ENCODE results near the gene FER. TPM values are rescaled to one million over a fixed set of nuclear protein-coding genes. Genes with fewer than 3 reads are reported as not detected.

The FER gene
- total RNA-seq, 5 donors from 2014 or later (not counting 1 experiment from before 2014, with no cell fraction given) = 7.0 to 19.6 (median 10.4) TPM

GRCh38 chr5:108953940-108954339, 206.2 kb downstream of the FER start:
- CTCF ChIA-PET = no interaction called here
- Mint-ChIP-seq H3K4me3 (no peak overlapping the region), H3K27ac (no peak overlapping the region), H3K27me3 (no peaks in the 10 kb centered on the region), H3K36me3 (peaks cover 5% of the 10 kb centered on the region), H3K9me3 (no peaks in the 10 kb centered on the region), H3K4me1 (no peaks in the 10 kb centered on the region)
- ATAC-seq (replicated peaks in 1 of 4) (no peak), DNase-seq (no peak)
- no peaks in the 10 kb centered on the region for H3K4me1 ChIP-seq (ENCODE audit: control insufficient read depth in 1 of 2, extremely low read depth in 1 of 2, insufficient read depth in 2 of 2, low read length in 2 of 2)
- no peaks in the 10 kb centered on the region for H3K36me3 ChIP-seq (ENCODE audit: control insufficient read depth in 2 of 2, extremely low read depth in 1 of 2, insufficient read depth in 1 of 2, low read length in 1 of 2)
- H3K4me3 ChIP-seq (ENCODE audit: control insufficient read depth in 1 of 2, extremely low read depth in 1 of 2, low read length in 1 of 2) = no peak overlapping the region
- H3K27ac ChIP-seq (ENCODE audit: low read length) = no peak overlapping the region
- POLR2A ChIA-PET = no interaction called here
- H3K9me3 ChIP-seq = no peaks in the 10 kb centered on the region
- no peaks in the 10 kb centered on the region for H3K27me3 ChIP-seq (replicated peaks in 1 of 2; ENCODE audit: control insufficient read depth in 2 of 2, extremely low read depth in 1 of 2, insufficient read depth in 2 of 2, low read length in 1 of 2)

- no peaks in the 10 kb centered on the region for H3K9me3 Mint-ChIP-seq
Measured at GRCh38 chr5:108957333-108957732, 209.6 kb downstream of the FER start.

GRCh38 chr5:108966910-108967309, 219.2 kb downstream of the FER start:
- ATAC-seq (replicated peaks in 1 of 4) = no peak
- Mint-ChIP-seq H3K4me3 (no peak overlapping the region), H3K27me3 (no peaks in the 10 kb centered on the region), H3K9me3 (no peaks in the 10 kb centered on the region), H3K36me3 (peaks cover 18% of the 10 kb centered on the region), H3K4me1 (no peaks in the 10 kb centered on the region), H3K27ac (no peak overlapping the region)
- ChIA-PET CTCF (interaction anchor here in 1 of 2 donors (0.6 to 0.7 kb wide), 2 partner anchors 23 to 288 kb away, joined by 3 to 9 read pairs; no protein-coding TSS in a partner anchor), POLR2A (no interaction called here)
- Histone ChIP-seq H3K4me1 (ENCODE audit: control insufficient read depth in 1 of 2, extremely low read depth in 1 of 2, insufficient read depth in 2 of 2, low read length in 2 of 2) (no peaks in the 10 kb centered on the region), H3K27me3 (replicated peaks in 1 of 2; ENCODE audit: control insufficient read depth in 2 of 2, extremely low read depth in 1 of 2, insufficient read depth in 2 of 2, low read length in 1 of 2) (no peaks in the 10 kb centered on the region), H3K36me3 (ENCODE audit: control insufficient read depth in 2 of 2, extremely low read depth in 1 of 2, insufficient read depth in 1 of 2, low read length in 1 of 2) (no peaks in the 10 kb centered on the region), H3K27ac (ENCODE audit: low read length) (no peak overlapping the region), H3K9me3 (no peaks in the 10 kb centered on the region), H3K4me3 (ENCODE audit: control insufficient read depth in 1 of 2, extremely low read depth in 1 of 2, low read length in 1 of 2) (no peak overlapping the region)
- 86% methylated on average over 6 of the region's 6 CpGs for WGBS (ENCODE audit: insufficient coverage)
- no peak for DNase-seq

More at GRCh38 chr5:108957333-108957732, 209.6 kb downstream of the FER start:
- peaks cover 15% of the 10 kb centered on the region for H3K36me3 Mint-ChIP-seq
- DNase-seq (no peak), ATAC-seq (replicated peaks in 1 of 4) (no peak)
- Histone ChIP-seq H3K4me3 (ENCODE audit: control insufficient read depth in 1 of 2, extremely low read depth in 1 of 2, low read length in 1 of 2) (no peak overlapping the region), H3K9me3 (no peaks in the 10 kb centered on the region), H3K27me3 (replicated peaks in 1 of 2; ENCODE audit: control insufficient read depth in 2 of 2, extremely low read depth in 1 of 2, insufficient read depth in 2 of 2, low read length in 1 of 2) (no peaks in the 10 kb centered on the region), H3K27ac (ENCODE audit: low read length) (no peak overlapping the region), H3K36me3 (ENCODE audit: control insufficient read depth in 2 of 2, extremely low read depth in 1 of 2, insufficient read depth in 1 of 2, low read length in 1 of 2) (no peaks in the 10 kb centered on the region), H3K4me1 (ENCODE audit: control insufficient read depth in 1 of 2, extremely low read depth in 1 of 2, insufficient read depth in 2 of 2, low read length in 2 of 2) (no peaks in the 10 kb centered on the region)
- H3K27me3 Mint-ChIP-seq = no peaks in the 10 kb centered on the region
- ChIA-PET CTCF (no interaction called here), POLR2A (no interaction called here)
- H3K4me3 Mint-ChIP-seq = no peak overlapping the region
- no peak overlapping the region for H3K27ac Mint-ChIP-seq
- no peaks in the 10 kb centered on the region for H3K4me1 Mint-ChIP-seq

- Histone ChIP-seq H3K36me3 (ENCODE audit: control insufficient read depth in 2 of 2, extremely low read depth in 1 of 2, insufficient read depth in 1 of 2, low read length in 1 of 2) (no peaks in the 10 kb centered on the region), H3K27me3 (replicated peaks in 1 of 2; ENCODE audit: control insufficient read depth in 2 of 2, extremely low read depth in 1 of 2, insufficient read depth in 2 of 2, low read length in 1 of 2) (no peaks in the 10 kb centered on the region), H3K4me1 (ENCODE audit: control insufficient read depth in 1 of 2, extremely low read depth in 1 of 2, insufficient read depth in 2 of 2, low read length in 2 of 2) (no peaks in the 10 kb centered on the region), H3K27ac (ENCODE audit: low read length) (no peak overlapping the region), H3K9me3 (no peaks in the 10 kb centered on the region), H3K4me3 (ENCODE audit: control insufficient read depth in 1 of 2, extremely low read depth in 1 of 2, low read length in 1 of 2) (no peak overlapping the region)
- H3K4me3 Mint-ChIP-seq = no peak overlapping the region
- H3K4me1 Mint-ChIP-seq = no peaks in the 10 kb centered on the region
- ChIA-PET POLR2A (no interaction called here), CTCF (no interaction called here)
- DNase-seq (no peak), ATAC-seq (replicated peaks in 1 of 4) (no peak)
- H3K27me3 Mint-ChIP-seq = no peaks in the 10 kb centered on the region
- H3K9me3 Mint-ChIP-seq = no peaks in the 10 kb centered on the region
- peaks cover 25% of the 10 kb centered on the region for H3K36me3 Mint-ChIP-seq
- H3K27ac Mint-ChIP-seq = no peak overlapping the region
- WGBS (ENCODE audit: insufficient coverage) = no CpG with 5 or more reads among the region's 1 CpG
Measured at GRCh38 chr5:108974594-108974993, 226.9 kb downstream of the FER start.

GRCh38 chr5:108975697-108976096, 228.0 kb downstream of the FER start:
- POLR2A ChIA-PET = interaction anchor here in 1 of 2 donors (0.5 kb wide), 1 partner anchor 17 kb away, joined by 6 read pairs; no protein-coding TSS in a partner anchor
- no peaks in the 10 kb centered on the region for H3K27me3 Mint-ChIP-seq
- CTCF ChIA-PET = no interaction called here

GRCh38 chr5:108983461-108984092, 235.9 kb downstream of the FER start:
- POLR2A ChIA-PET = no interaction called here
- H3K36me3 ChIP-seq (ENCODE audit: control insufficient read depth in 2 of 2, extremely low read depth in 1 of 2, insufficient read depth in 1 of 2, low read length in 1 of 2) = no peaks in the 10 kb centered on the region
- CTCF ChIA-PET = no interaction called here
- H3K9me3 Mint-ChIP-seq = peaks cover 0 to 6% (median 4%) of the 10 kb centered on the region in 3 donors
- no peak overlapping the region for H3K27ac ChIP-seq (ENCODE audit: low read length)
- no peaks in the 10 kb centered on the region for H3K9me3 ChIP-seq
- no peak overlapping the region for H3K27ac Mint-ChIP-seq
- H3K4me1 ChIP-seq (ENCODE audit: control insufficient read depth in 1 of 2, extremely low read depth in 1 of 2, insufficient read depth in 2 of 2, low read length in 2 of 2) = no peaks in the 10 kb centered on the region
- no peaks in the 10 kb centered on the region for H3K4me1 Mint-ChIP-seq
- no peak for DNase-seq
- H3K27me3 Mint-ChIP-seq = no peaks in the 10 kb centered on the region
- peaks cover 28% of the 10 kb centered on the region for H3K36me3 Mint-ChIP-seq
- no peak for ATAC-seq (replicated peaks in 1 of 4)
- no peak overlapping the region for H3K4me3 ChIP-seq (ENCODE audit: control insufficient read depth in 1 of 2, extremely low read depth in 1 of 2, low read length in 1 of 2)
- H3K27me3 ChIP-seq (replicated peaks in 1 of 2; ENCODE audit: control insufficient read depth in 2 of 2, extremely low read depth in 1 of 2, insufficient read depth in 2 of 2, low read length in 1 of 2) = no peaks in the 10 kb centered on the region
- H3K4me3 Mint-ChIP-seq = no peak overlapping the region
- WGBS (ENCODE audit: insufficient coverage) = 100% methylated on average over 2 of the region's 4 CpGs

More at GRCh38 chr5:108975697-108976096, 228.0 kb downstream of the FER start:
- Histone ChIP-seq H3K9me3 (no peaks in the 10 kb centered on the region), H3K27ac (ENCODE audit: low read length) (no peak overlapping the region), H3K4me1 (ENCODE audit: control insufficient read depth in 1 of 2, extremely low read depth in 1 of 2, insufficient read depth in 2 of 2, low read length in 2 of 2) (no peaks in the 10 kb centered on the region), H3K4me3 (ENCODE audit: control insufficient read depth in 1 of 2, extremely low read depth in 1 of 2, low read length in 1 of 2) (no peak overlapping the region), H3K27me3 (replicated peaks in 1 of 2; ENCODE audit: control insufficient read depth in 2 of 2, extremely low read depth in 1 of 2, insufficient read depth in 2 of 2, low read length in 1 of 2) (no peaks in the 10 kb centered on the region), H3K36me3 (ENCODE audit: control insufficient read depth in 2 of 2, extremely low read depth in 1 of 2, insufficient read depth in 1 of 2, low read length in 1 of 2) (no peaks in the 10 kb centered on the region)
- DNase-seq (no peak), ATAC-seq (replicated peaks in 1 of 4) (no peak)
- Mint-ChIP-seq H3K36me3 (peaks cover 22% of the 10 kb centered on the region), H3K4me1 (no peaks in the 10 kb centered on the region), H3K9me3 (no peaks in the 10 kb centered on the region), H3K4me3 (no peak overlapping the region), H3K27ac (no peak overlapping the region)
- 100% methylated on average over 1 of the region's 2 CpGs for WGBS (ENCODE audit: insufficient coverage)

Data from T-cell (primary cell).